HFF-Myc (cell line): ENCODE measurements around the gene GPC5.

Experiments used
- DNase-seq: peaks from one replicate; pipeline ENCODE4 v3.0.0-alpha.2; 2011; ENCODE audit warnings: low read depth; ENCODE audit errors: extremely low read depth
- H3K4me3 ChIP-seq: replicated peaks from 2 replicates; pipeline ENCODE4 v1.5.1; 2011; ENCODE audit warnings: low read depth, mild to moderate bottlenecking, control low read depth, low read length
- TF ChIP-seq, protein P1 (sequence below): IDR thresholded peaks from 2 replicates; pipeline ENCODE4 v1.5.1; 2012; ENCODE audit warnings: mild to moderate bottlenecking, low read depth, low read length, control low read depth; ENCODE audit errors: missing control alignments

Gene GPC5

GRCh38 chr13:92355213-92355612 is 956.8 kb downstream of the GPC5 start:
- DNase-seq, result no peak
- no peak overlapping the region for H3K4me3 ChIP-seq
- TF ChIP-seq, protein P1, sequence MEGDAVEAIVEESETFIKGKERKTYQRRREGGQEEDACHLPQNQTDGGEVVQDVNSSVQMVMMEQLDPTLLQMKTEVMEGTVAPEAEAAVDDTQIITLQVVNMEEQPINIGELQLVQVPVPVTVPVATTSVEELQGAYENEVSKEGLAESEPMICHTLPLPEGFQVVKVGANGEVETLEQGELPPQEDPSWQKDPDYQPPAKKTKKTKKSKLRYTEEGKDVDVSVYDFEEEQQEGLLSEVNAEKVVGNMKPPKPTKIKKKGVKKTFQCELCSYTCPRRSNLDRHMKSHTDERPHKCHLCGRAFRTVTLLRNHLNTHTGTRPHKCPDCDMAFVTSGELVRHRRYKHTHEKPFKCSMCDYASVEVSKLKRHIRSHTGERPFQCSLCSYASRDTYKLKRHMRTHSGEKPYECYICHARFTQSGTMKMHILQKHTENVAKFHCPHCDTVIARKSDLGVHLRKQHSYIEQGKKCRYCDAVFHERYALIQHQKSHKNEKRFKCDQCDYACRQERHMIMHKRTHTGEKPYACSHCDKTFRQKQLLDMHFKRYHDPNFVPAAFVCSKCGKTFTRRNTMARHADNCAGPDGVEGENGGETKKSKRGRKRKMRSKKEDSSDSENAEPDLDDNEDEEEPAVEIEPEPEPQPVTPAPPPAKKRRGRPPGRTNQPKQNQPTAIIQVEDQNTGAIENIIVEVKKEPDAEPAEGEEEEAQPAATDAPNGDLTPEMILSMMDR, result no peak

DNA sequence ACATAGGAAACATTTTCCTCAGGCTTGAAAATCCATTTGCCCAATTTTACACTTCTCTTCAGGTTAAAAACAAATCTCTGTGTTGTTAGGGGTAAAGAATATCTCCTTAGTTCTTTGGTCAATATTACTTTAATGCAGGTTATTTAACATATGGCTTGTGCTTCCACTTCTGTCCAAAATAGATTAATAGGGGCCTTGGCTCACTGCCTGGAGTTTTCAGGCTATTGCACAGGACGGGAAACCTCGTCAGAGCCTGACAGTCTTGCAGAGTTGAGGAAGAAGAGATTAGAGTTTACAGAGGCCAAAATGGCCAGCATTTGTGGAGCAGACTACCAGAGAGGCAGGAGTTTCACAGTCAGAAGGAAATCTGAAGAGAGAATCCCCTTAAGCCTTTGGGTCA is 964.3 kb downstream of the GPC5 start:
- TF ChIP-seq, protein P1, result no peak
- no peak for DNase-seq
- H3K4me3 ChIP-seq, result no peak overlapping the region

DNA sequence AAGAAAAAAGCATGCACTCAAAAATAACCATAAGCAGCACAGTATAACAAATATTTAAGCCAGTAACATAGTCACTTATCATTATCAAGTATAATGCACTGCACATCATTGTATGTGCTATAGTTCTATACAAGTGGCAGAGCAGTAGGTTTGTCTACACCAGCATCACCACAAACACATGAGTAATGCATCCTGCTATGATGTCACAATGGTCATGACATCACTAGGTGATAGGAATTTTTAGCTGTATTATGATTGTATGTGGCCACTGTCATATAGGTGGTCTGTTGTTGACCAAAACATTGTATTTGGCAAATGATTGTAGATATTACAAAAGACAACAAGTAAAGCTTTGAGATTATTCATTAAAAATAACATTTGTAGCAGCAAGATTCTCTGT is 967.5 kb downstream of the GPC5 start:
- no peak overlapping the region for H3K4me3 ChIP-seq
- TF ChIP-seq, protein P1, result no peak
- no peak for DNase-seq

DNA sequence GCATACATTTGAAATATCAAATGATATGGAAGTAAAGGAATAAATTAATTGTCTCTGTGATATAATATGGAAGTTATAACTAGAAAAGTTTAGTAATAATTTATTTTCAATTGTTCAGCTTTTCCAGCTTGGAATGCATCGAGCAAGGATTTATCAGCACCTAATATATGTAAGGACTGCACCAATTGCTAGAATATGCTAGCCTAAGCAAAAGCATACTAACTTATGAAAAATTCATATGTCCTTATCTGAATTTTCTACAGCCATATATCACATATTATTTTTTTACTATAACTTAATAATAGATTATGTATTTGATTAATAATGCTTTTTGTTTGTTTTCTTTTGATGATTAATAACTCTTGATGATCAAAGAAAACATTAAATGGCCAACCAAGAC is 979.0 kb downstream of the GPC5 start:
- DNase-seq, result no peak
- TF ChIP-seq, protein P1, result no peak
- H3K4me3 ChIP-seq, result no peak overlapping the region

- H3K4me3 ChIP-seq, result no peak overlapping the region
- DNase-seq, result no peak
- TF ChIP-seq, protein P1, result no peak
Measured at GRCh38 chr13:92379371-92379770, 981.0 kb downstream of the GPC5 start.

GRCh38 chr13:92384410-92384809 is 986.0 kb downstream of the GPC5 start:
- DNase-seq, result no peak
- TF ChIP-seq, protein P1, result no peak
- H3K4me3 ChIP-seq, result no peak overlapping the region

- H3K4me3 ChIP-seq, result no peak overlapping the region
- no peak for DNase-seq
- TF ChIP-seq, protein P1, result no peak
Measured at GRCh38 chr13:92387245-92387644, 988.8 kb downstream of the GPC5 start.
